ENCODE data around the gene SYNGAP1. TPM values are rescaled to one million over a fixed set of nuclear protein-coding genes. Genes with fewer than 3 reads are reported as not detected.

SYNGAP1 gene
- total and polyA plus RNA-seq, 4 donors, result 0.32 to 1.8 (median 1.1) TPM

- H3K27ac ChIP-seq (ENCODE audit: low read depth in 1 of 2, low read length in 2 of 2), result no peak overlapping the region
- no peaks in the 10 kb centered on the region for H3K36me3 ChIP-seq (ENCODE audit: control insufficient read depth in 4 of 4, insufficient read depth in 3 of 4, low read depth in 1 of 4, low read length in 3 of 4)
- peaks cover 0 to 2% (median under 1%) of the 10 kb centered on the region in 4 donors for H3K4me1 ChIP-seq (ENCODE audit: control insufficient read depth in 4 of 4, insufficient read depth in 4 of 4, low read length in 3 of 4)
- 95% methylated on average over 2 of the region's 2 CpGs for whole genome bisulfite sequencing
- DNase-seq (ENCODE audit: low spot score), result no peak
- no peak for TF ChIP-seq HNF4G (IDR thresholded peaks at IDR 0.05)
- TF ChIP-seq NR2F2 (IDR thresholded peaks at IDR 0.05), result no peak
- no peak for TF ChIP-seq EGR1 (IDR thresholded peaks at IDR 0.05; ENCODE audit: low read depth in 2 of 2)
- no peak for TF ChIP-seq JUND (IDR thresholded peaks at IDR 0.05)
- no peak for TF ChIP-seq CTCF (IDR thresholded peaks at IDR 0.05; ENCODE audit: low read depth, low read length, missing input control)
- no peak for TF ChIP-seq HNF4A (conservative IDR thresholded peaks at IDR 0.05)
- TF ChIP-seq FOXA2 (IDR thresholded peaks at IDR 0.05), result no peak
- no peaks in the 10 kb centered on the region for H3K9me3 ChIP-seq (ENCODE audit: control insufficient read depth in 4 of 4, low read length in 3 of 4)
- H3K9ac ChIP-seq (ENCODE audit: low read depth in 1 of 2, low read length in 2 of 2), result no peak overlapping the region
- H3K4me3 ChIP-seq (ENCODE audit: low read depth in 1 of 3, low read length in 3 of 3), result no peak overlapping the region
- H3K27me3 ChIP-seq (ENCODE audit: control insufficient read depth in 4 of 4, insufficient read depth in 4 of 4, low read length in 3 of 4), result no peaks in the 10 kb centered on the region
These were observed 39.4 kb upstream of the SYNGAP1 start for GRCh38 chr6:33380272-33380981.

- Histone ChIP-seq H3K27me3 (ENCODE audit: control insufficient read depth in 4 of 4, insufficient read depth in 4 of 4, low read length in 3 of 4) (no peaks in the 10 kb centered on the region), H3K4me1 (ENCODE audit: control insufficient read depth in 4 of 4, insufficient read depth in 4 of 4, low read length in 3 of 4) (no peaks in the 10 kb centered on the region), H3K9ac (ENCODE audit: low read depth in 1 of 2, low read length in 2 of 2) (no peak overlapping the region), H3K36me3 (ENCODE audit: control insufficient read depth in 4 of 4, insufficient read depth in 3 of 4, low read depth in 1 of 4, low read length in 3 of 4) (no peaks in the 10 kb centered on the region), H3K27ac (ENCODE audit: low read depth in 1 of 2, low read length in 2 of 2) (no peak overlapping the region), H3K9me3 (ENCODE audit: control insufficient read depth in 4 of 4, low read length in 3 of 4) (no peaks in the 10 kb centered on the region), H3K4me3 (ENCODE audit: low read depth in 1 of 3, low read length in 3 of 3) (no peak overlapping the region)
- TF ChIP-seq YY1 (IDR thresholded peaks at IDR 0.05), result no peak
- TF ChIP-seq EGR1 (IDR thresholded peaks at IDR 0.05; ENCODE audit: low read depth in 2 of 2), result no peak
- no peak for TF ChIP-seq NR2F2 (IDR thresholded peaks at IDR 0.05)
- TF ChIP-seq REST (IDR thresholded peaks at IDR 0.05), result no peak
- no peak for TF ChIP-seq MAX (IDR thresholded peaks at IDR 0.05)
- TF ChIP-seq FOXA1 (IDR thresholded peaks at IDR 0.05), result no peak
- TF ChIP-seq SP1 (IDR thresholded peaks at IDR 0.05), result no peak
- TF ChIP-seq HNF4A (conservative IDR thresholded peaks at IDR 0.05), result no peak
- no peak for TF ChIP-seq RXRA (IDR thresholded peaks at IDR 0.05)
- no peak for TF ChIP-seq FOXA2 (IDR thresholded peaks at IDR 0.05)
- TF ChIP-seq ATF3 (IDR thresholded peaks at IDR 0.05), result no peak
- no peak for TF ChIP-seq GABPA (IDR thresholded peaks at IDR 0.05 in 1 of 2, conservative IDR thresholded peaks at IDR 0.05 in 1 of 2)
- no peak for TF ChIP-seq HNF4G (IDR thresholded peaks at IDR 0.05)
- TF ChIP-seq ZBTB33 (IDR thresholded peaks at IDR 0.05), result no peak
- DNase-seq (ENCODE audit: low spot score), result no peak
- WGBS, result 79% methylated on average over 10 of the region's 10 CpGs
These were observed 36.3 kb upstream of the SYNGAP1 start for GRCh38 chr6:33383427-33384185.

All from liver (tissue), 9 donors.